ENCODE data around the gene CLEC18A.
"Not testable (repeated sequence)": the region's sequence is repeated elsewhere in the genome, so short reads cannot be mapped to it uniquely, and the experiment has no call there.

CLEC18A gene

DNA sequence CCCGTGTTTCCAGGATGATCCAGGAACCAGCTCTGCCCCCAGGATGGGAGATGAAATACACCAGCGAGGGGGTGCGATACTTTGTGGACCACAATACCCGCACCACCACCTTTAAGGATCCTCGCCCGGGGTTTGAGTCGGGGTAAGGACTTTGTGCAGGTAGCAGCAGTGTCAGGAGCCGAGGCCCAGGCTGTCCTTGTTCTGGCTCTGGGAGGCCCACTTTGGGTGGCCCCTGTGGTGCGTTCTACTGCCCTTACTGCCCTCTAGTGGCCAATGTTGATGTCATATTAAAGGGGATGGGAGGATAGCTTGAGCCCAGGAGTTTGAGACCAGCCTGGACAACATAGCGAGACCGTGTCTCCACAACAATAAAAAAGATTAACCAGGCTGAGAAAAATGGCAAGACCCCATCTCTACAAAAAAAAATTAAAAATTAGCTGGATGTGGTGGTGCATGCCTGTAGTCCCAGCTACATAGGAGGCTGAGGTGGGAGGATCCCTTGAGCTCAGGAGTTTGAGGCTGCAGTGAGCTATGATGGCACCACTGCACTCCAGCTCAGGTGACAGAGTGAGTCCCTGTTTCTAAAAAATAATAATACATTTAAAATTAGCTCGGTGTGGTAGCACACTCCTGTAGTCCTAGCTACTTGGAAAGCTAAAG lies 20.9 kb upstream of the CLEC18A start:
- DNase-seq, result peak in 2 of 5 experiments; percentile 12 to 46

DNA sequence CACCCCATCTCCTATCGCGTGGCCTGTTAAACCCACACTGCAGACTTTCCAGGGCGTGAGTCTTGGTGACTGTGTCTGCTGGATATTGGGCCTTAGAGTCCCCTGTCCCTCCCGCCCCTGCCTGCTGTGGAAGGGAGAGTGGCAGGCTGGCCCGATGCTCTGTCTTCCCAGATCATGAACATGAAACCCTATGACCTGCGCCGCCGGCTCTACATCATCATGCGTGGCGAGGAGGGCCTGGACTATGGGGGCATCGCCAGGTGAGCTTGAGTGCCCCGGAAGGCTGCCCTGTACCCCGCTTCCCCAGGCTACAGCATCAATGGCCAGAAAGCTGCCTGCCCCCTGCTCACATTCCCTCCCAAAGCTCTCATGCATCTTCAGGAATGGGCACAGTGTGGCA lies 19.5 kb upstream of the CLEC18A start:
- no peak for DNase-seq

DNA sequence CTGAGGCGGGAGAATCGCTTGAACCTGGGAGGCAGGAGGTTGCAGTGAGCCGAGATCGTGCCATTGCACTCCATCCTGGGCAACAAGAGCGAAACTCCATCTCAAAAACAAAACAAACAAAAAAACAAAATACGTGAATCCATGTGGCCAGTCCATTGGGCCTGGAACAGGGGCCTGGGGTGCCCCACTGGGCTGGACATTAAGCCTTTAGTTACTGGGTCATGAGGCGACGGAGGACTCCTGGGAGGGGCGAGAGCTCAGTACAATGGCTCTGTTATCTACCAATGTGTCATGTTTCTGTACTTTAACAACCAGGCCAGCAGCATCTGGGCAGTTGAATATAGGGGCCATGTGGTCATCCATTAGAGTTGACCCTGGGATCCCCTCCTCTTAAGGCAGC lies 18.9 kb upstream of the CLEC18A start:
- DNase-seq, result no peak

DNA sequence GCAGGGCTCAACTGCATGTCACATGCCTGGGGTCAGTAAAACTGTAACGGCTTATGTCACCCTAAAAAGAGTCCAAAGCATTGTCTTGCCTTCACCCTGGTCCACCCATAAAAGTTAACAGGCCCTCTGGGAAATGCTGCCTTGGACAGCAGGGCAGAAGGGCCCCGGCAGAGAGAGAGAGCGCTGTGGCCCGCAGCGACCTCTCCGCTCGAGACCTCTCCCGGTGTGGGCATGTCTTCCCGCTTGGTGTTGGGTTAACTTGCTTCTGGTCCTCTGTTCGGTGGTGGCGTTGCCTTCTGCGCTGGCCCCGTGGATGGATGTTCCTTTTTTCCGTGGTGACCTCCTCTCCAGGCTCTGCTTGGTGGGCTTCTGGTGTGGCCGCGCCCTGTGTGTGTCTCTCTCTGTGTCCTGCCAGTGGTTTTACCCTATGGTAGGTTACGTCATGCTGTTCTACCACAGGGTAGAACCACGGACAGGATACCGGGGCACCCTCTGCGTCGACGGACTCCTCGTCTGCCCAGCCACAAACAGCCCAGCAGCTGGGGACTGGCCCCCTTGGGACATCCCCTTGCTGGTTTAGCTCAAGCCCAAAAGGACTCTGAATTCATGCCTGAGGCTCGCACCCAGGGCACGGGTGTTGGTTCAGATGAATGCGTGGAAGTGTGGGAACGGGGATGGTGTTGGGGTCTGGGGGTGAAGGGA lies 18.3 kb upstream of the CLEC18A start:
- DNase-seq, result no peak

DNA sequence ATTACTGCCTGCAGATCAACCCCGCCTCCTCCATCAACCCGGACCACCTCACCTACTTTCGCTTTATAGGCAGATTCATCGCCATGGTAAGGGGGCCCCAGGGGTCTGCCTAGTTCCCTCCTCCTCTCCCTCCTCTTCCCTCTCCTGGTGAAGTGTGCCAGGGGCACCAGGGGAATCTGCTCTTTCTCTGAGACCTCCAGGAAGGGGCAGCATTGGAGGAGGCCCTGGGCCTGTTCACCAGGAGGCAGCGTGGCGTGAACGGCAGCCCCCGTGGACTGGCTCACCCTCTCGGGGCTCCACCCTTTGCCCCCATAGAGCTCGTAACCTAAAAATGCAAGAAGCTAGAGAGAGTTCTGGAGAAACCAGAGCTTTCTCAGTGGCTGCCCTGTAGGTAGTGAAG lies 17.1 kb upstream of the CLEC18A start:
- no peak for DNase-seq

DNA sequence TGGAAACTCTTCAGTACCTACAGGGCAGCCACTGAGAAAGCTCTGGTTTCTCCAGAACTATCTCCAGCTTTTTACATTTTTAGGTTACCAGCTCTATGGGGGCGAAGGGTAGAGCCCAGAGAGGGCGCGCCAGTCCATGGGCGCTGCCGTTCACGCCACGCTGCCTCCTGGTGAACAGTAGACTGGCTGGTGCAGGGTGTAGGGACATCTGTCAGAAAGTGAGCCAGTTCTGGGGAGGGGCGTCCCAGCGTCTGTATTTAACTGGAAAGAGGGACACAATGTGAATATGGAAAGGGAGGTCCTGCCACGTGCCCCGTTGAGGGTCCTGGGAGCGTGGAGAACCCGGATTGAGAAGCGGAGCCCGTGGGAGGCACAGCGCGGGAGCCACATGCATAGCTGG lies 16.4 kb upstream of the CLEC18A start:
- DNase-seq, result no peak

DNA sequence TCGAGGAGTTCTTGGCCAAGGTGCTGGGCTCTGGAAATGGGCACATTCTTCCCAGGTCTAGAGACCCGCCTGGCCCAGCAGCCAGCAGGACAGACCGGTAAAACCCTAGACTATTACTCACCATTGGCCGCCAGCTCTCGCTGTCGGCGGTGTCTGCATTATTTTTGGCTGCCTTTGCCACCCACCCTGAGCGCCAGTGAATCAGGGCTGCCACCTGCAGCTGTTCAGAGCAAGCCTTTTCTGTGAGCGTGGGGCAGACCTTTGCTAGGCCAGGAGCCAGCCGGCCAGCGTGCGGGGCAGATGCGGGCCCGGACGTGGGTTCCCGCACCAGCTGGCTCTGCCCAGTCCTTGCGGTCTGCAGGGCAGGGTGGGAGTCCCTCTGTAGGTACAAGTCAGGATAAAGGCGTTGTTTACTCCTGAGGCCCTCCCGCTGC lies 15.8 kb upstream of the CLEC18A start:
- DNase-seq, result no peak

DNA sequence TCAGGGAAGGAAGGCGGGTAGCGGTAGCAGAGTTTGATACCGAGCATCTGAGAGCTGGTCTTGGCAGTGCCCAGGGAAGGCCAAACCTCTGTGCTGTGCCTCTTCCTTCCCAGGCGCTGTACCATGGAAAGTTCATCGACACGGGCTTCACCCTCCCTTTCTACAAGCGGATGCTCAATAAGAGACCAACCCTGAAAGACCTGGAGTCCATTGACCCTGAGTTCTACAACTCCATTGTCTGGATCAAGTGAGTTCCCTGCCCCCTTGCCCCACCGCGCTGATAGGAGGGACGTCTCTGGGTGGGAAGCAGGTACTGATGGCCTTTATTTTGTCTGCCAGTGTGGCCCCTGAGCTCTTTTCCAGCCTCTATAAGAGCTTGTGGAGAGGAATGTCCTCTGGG lies 15.4 kb upstream of the CLEC18A start:
- no peak for DNase-seq

DNA sequence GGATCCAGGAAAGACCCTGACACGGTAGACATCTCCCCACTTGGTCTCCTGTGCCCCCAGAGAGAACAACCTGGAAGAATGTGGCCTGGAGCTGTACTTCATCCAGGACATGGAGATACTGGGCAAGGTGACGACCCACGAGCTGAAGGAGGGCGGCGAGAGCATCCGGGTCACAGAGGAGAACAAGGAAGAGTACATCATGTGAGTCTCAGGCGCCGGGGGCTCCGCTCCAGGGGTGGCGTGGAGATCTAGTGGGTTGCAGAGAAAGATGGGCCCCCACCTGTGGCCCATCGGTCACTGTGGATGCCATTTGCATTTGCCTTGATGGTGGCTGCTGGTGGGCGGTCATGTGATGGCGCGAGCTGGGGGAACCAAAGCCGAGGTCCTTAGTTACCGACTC lies 14.9 kb upstream of the CLEC18A start:
- no peak for DNase-seq

DNA sequence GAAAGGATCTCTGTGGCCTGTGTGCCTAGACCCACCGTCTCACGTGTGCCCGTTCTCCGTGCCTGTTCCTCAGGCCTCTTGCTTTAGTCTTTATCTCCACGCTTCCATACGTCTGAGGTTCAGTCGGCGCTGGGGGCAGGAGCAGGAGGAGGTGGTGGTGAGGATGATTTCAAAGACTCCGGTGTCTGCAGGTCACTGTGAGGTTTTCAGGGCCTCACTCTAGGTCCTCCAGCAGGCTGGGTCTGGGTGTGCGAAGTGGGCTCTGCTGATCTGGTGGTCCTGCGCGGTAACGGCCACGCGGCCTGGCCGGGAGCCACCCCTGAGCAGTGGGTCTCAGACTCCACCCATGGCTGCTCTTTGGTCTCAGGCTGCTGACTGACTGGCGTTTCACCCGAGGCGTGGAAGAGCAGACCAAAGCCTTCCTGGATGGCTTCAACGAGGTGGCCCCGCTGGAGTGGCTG lies 14.4 kb upstream of the CLEC18A start:
- no peak for DNase-seq

DNA sequence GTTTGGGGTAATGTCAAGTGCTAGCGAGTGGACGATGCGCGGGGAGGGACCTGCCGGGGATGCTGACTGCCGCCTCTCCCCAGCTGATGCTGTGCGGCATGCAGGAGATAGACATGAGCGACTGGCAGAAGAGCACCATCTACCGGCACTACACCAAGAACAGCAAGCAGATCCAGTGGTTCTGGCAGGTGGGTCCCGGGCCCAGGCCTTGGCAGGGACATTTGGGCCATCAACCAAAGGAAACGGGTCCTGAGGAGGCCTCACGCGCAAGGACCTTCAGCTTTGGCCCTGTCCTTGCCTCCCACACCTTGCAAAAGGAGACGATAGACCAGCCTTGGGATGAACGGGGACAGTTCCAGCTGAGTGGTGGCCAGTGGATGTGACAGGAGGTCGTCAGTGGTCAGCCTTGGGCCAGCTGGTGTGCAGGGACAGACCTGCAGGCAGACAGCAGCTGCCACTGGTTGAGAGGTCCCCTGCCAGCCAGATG lies 13.6 kb upstream of the CLEC18A start:
- no peak for DNase-seq

DNA sequence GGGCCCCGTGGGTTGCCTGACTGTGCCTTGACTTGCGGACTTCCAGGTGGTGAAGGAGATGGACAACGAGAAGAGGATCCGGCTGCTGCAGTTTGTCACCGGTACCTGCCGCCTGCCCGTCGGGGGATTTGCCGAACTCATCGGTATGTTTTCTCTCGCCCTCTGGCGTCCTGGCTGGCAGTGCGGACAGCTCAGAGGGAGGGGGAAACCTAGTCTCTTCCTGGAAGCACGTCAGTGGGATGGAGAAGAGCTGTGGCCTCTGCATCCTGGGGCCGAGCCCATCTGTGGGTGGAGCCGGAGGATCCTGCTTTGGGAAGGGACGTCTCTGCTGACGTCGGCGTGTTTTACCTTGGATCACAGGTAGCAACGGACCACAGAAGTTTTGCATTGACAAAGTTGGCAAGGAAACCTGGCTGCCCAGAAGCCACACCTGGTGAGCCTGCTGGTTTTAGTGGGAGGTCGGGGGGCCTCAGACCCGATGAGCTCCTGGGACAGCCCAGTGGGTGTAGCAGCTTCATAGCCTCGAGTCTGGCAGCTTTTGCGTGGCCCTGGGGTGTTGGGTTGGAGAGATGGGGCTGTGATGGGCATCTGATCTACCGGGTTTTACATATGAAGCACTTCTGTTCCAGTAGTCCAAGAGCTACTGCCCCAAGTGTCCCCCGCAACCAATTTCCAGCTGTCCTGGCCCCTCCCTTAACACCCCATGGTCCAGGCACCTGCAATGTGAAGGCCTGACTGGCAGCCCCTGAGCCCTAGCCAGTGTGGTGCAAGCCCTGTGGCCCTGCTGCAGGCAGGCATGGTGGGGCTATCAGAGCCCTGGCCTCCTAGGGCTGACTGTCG lies 11.9 kb upstream of the CLEC18A start:
- DNase-seq, result no peak

DNA sequence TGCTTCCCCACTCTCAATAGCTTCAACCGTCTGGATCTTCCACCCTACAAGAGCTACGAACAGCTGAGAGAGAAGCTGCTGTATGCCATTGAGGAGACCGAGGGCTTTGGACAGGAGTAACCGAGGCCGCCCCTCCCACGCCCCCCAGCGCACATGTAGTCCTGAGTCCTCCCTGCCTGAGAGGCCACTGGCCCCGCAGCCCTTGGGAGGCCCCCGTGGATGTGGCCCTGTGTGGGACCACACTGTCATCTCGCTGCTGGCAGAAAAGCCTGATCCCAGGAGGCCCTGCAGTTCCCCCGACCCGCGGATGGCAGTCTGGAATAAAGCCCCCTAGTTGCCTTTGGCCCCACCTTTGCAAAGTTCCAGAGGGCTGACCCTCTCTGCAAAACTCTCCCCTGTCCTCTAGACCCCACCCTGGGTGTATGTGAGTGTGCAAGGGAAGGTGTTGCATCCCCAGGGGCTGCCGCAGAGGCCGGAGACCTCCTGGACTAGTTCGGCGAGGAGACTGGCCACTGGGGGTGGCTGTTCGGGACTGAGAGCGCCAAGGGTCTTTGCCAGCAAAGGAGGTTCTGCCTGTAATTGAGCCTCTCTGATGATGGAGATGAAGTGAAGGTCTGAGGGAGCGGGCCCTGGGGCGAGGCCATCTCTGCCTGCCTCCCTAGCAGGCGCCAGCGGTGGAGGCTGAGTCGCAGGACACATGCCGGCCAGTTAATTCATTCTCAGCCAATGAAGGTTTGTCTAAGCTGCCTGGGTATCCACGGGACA lies 11.1 kb upstream of the CLEC18A start:
- no peak for DNase-seq

DNA sequence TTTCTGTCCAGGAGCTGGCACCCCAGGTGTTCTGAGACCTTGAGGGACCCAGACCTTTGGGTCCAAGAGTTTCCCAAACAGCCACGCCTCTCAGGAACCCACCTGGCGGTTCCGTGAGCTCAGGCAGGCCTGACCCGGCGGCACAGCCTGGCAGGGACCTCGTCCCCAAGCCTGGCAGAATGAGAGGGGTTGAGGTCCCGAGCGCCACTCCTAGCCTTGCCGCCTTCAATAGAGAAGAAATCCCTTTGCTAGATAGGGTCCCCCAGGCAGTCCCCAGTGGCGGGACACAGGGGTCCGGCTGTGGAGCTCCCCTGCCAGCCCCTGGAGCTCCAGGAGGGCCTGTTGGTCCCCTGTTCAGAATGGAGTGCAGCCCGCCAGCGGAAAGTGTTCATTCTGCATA lies 10.5 kb upstream of the CLEC18A start:
- no peak for DNase-seq

DNA sequence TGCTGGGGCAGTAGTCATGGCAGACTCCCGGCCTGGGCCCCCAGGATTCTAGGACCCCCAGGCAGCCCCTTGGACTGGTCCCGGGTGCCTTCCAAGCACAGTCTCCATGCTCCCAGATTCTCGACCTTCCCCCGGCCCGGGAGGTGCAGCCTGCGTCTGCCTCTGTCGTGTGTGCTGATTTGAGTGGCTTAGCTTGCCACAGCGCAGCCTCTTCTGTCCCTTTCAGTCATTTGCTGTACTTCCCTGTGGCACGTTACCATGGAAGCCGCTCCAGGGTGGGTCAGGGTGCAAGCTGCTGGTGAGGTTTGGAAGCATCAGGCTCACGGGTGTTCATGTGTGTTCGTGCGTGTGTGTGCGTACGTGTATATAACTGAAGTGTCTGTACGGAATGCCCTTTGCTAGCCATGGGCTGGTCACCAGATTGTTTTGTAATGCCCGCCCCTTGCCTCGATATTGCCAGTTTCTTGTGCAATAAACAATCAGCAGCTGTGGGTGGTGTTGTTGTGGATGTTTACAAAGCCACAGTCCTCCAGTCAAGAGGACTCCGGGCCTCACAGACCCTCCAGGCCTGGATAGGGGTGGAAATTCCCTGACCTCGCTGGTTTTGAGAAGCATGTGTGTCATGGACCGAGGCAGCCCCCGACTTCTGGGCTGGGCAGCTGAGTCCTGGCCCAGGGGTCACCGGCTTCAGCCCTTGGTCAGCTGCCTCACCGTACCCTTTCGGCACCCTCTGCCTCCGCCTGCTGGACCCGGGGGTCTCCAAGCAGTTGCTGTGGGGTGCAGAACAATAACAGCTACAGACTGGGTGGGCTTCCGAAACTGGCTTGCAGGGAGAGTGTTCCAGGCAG lies 9.7 kb upstream of the CLEC18A start:
- DNase-seq, result no peak

DNA sequence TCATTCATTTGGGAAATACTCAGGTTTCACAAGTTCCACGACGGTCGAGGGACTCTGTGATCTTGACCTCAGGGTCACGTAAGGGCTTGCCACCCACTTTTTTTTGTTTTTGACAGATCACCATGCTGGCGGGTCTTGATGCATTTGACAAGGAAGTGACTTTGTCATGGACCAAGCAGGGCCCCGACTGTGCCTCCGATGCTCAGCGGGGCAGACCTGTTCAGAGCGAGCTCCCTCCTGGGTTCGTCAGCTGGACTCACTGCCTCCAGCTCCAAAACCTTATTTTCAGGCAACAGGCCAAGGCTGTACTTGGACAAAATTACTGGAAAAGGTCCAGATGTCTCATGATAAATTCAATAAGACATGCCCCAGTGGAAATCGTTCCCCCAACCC lies 9.0 kb upstream of the CLEC18A start:
- DNase-seq, result no peak

DNA sequence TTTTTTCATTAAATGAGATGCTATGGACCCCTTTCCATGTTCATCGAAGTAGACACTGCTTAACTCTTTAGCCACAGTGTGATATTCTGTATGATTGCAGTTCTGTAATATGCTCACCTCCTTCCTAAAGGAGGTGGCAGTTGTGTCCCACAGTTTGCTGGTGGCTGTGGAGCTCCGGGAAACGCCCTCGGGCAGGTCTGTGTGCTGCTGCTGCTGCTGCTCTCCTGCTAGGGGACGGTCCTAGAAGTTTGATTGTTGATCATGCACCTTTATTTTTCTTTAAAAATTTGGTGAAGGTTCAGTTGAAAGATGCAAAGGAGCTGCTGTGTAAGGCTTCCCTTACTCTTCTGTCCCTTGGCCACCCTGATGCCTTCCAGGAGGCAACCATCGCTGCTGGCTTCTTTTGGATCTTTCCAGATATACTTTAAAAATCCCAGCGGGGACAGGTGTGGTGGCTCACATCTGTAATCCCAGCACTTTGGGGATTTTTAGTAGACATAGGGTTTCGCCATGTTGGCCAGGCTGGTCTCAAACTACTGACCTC lies 8.4 kb upstream of the CLEC18A start:
- no peak for DNase-seq

DNA sequence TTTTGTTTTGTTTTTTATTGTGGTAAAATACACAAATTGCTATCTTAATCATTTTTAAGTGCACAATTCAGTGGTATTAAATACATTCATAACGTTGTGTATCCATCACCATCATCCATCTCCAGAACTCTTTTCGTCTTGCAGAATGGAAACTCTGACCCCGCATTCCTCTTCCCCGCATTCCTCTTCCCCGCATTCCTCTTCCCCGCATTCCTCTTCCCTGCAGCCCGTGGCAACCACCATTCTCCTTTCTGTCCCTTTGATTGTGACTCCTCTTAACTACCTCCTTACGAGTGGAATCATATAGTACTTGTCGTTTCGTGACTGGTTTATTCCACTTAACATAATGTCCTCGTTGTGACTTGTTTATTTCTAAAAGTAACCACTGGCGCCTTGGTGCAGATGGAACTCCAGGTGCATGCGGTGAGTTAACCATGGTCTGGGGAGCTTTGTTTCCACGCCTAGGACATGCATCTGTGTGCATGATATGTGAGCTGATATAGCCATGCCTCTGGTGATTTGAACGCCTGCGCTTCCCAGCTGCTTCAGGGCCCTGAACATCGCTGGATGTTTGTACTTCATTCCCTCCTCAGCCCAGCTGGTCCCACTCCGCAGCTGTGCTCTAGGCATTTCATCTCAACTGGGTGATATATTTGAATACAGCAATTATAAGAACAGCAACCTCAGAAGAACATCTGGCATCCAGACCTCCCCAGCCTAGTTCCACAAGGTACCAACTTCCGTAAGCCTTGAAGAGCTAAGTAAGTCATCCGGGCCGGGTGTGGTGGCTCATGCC lies 7.7 kb upstream of the CLEC18A start:
- DNase-seq, result not testable (repeated sequence)

DNA sequence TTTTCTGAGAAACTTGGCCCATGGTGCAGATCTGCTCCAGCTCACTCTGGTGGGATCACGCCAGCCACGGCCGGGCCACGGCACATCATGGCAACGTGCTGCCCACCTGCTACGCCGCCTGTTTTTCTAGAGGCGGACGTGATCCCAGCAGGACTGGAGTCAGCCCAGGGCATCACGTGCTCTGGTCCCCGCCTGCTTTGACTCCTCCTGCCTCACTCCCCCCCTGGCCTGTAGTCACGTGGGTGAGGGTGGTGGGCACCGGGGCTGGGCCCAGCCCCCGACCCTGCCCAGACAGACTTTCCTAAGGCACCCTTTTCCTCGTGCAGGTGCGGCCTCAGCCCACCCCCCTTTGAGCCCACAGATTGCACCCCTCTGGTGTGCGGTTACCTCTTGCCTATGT lies 723 bp upstream of the CLEC18A start:
- DNase-seq, result not testable (repeated sequence)

DNA sequence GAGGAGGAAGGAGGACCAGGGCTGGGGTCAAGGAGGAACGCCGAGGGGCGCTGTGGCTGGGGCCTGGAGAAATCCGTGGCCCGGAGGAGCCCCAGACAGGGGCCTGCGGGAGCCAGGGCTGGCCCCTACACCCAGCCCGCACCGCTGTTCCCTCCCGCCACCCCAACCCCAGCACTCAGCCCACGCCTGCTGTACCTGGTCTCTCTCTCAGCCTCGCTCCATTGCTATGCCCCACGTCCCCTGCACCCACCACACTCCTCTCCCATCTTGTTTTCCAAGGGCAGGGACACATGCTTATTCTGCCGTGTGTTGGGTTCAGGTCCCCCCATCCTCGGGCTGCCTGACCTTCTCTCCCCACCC lies 518 bp downstream of the CLEC18A start:
- not testable (repeated sequence) for DNase-seq

DNA sequence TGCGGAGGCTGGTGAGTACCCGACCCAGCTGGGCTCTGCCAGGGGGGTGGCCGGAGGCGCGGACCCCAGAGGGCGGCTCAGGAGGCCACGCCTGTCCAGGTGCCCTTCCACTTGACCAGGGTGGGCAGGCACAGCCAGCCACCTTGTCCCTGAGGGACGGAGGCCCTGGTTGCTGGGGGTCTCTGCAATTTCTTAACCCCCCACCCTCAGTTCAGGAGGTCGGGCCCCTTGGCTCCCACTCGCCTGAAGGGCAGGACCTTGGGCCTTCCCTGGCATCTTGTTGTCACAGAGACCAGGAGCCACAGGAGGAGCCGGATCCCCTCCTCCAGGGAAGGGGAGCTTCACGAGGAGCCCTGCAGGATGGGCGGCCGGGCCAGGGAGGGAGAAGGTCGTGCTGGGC lies 982 bp downstream of the CLEC18A start:
- not testable (repeated sequence) for DNase-seq

All from T-helper 2 cell (primary cell).